NCI-H2107 treated with DMSO at 0.1 percent for 48 hours (cell line): Measurements from ENCODE around the gene PKNOX2.

Experiments
- DNase-seq: peaks from one replicate; lab custom pipeline; 2025; ENCODE audit not compliant: unreplicated experiment; lab: John Stamatoyannopoulos, UW

Gene PKNOX2

DNA sequence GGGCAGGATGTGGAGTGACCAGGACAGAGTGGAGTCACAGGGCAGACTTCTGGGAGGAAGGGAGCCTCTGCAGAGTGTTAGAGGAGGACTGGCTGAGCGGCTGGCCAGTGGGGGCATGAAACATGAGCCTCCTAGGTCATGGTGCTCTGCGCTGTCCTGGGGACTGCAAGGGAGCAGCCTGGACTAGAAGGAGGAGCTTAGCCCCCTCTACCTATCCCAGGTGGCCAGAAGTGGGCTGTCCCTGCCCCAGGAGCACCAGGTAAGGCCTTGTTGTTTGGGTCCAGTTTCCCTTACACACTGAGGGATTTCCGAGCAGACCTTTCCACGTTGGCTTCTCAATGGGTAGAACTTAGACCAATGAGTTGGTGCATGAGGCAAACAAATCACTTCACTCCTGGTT is 7.4 kb downstream of the PKNOX2 start:
- DNase-seq: no peak

- no peak for DNase-seq
These were observed 8.5 kb downstream of the PKNOX2 start for GRCh38 chr11:125173027-125173426.

DNA sequence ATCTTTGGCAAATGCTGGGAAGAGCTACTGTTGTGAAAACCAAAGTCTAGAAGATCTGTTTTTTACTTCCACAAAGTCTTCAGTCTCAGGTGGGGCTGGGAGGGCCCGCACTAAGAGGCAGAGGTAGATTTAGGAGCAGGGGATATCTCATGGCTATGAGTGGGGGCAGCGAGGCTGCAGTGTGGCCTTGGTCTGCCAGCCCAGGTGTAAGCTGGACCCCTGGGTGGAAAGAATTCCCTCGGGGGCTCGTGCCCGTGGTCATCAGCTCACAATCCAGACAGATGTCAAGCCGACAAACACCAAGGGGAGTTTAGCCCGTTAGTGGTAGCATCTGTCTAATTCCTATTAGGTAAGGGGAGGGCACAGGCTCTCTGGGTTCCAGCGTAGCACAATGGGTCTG is 9.0 kb downstream of the PKNOX2 start:
- no peak for DNase-seq

DNA sequence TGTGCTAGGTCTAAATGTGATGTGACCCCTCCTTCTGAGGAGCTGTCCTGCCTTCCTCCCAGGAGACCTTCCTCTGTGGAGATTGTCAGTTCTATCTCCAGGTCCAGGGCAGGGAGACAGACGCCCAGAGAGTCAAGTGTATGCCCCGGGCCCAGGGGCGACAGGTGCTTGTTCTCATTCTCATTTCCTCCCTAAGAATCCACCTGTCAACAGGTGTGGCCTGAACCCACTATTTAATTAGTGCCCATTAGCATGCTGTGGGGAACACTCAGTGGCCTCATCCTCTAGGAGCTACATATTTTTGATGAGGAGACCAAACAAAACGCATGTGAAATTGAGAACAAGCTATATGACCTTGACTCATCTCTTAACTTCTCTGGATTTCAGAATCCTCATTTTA is 9.5 kb downstream of the PKNOX2 start:
- no peak for DNase-seq

GRCh38 chr11:125174686-125175085 is 10.1 kb downstream of the PKNOX2 start:
- no peak for DNase-seq

- DNase-seq: no peak
These were observed 10.6 kb downstream of the PKNOX2 start for GRCh38 chr11:125175166-125175565.

DNA sequence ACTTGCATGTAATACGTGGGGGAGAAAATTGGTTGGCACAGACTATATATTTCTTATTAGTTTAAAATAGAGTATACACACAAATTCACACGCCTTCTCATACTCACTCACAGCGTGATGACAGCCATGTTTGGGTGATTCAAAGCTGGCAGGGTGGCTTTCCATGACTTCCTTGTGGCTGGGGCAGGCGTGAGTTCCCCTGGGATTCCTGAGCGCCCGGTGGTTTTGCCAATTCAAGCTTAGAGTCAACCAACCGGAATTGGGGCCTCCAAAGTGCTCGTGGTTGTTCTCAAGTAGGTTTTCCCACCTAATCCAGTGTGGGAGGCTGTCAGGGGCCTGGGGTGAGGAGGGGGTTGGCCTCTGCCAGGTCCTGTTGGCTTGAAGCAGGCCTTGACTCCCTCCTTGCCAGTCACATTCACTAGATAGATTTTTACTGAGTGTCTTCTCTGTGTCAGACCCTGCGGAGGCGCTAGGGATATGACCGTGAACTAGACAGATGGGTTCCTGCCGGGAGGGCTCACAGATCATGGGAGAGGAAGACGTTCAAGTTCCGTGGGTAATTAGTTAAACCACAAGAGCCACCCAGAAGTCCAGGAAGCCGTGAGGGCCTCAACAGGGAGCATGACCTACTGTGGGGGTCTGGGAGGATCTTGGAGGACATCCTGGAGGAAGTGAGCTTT is 11.5 kb downstream of the PKNOX2 start:
- DNase-seq: no peak

DNA sequence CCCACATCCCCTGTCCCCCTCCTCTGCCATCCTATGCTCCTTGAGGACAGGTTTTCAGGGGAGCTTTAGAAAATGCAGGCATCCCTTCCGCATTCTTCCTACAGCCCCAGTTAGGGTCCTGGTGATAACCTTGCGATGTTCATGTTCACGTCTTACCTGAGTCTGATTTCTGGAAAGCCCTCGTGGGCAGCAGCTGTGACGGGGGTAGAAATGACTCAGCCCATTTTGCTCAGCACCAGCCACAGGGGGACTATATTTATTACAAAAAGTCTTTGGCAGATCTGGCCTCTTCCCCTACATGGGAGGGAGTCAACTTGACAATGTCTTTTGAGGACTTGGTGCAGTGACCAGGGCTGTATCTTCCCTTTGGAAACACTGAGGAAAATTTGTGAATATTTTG is 12.3 kb downstream of the PKNOX2 start:
- no peak for DNase-seq

GRCh38 chr11:125177543-125177942 is 13.0 kb downstream of the PKNOX2 start:
- DNase-seq: no peak

- no peak for DNase-seq
These were observed 14.8 kb downstream of the PKNOX2 start for GRCh38 chr11:125179346-125179745.

- DNase-seq: no peak
These were observed 15.3 kb downstream of the PKNOX2 start for GRCh38 chr11:125179895-125180294.

DNA sequence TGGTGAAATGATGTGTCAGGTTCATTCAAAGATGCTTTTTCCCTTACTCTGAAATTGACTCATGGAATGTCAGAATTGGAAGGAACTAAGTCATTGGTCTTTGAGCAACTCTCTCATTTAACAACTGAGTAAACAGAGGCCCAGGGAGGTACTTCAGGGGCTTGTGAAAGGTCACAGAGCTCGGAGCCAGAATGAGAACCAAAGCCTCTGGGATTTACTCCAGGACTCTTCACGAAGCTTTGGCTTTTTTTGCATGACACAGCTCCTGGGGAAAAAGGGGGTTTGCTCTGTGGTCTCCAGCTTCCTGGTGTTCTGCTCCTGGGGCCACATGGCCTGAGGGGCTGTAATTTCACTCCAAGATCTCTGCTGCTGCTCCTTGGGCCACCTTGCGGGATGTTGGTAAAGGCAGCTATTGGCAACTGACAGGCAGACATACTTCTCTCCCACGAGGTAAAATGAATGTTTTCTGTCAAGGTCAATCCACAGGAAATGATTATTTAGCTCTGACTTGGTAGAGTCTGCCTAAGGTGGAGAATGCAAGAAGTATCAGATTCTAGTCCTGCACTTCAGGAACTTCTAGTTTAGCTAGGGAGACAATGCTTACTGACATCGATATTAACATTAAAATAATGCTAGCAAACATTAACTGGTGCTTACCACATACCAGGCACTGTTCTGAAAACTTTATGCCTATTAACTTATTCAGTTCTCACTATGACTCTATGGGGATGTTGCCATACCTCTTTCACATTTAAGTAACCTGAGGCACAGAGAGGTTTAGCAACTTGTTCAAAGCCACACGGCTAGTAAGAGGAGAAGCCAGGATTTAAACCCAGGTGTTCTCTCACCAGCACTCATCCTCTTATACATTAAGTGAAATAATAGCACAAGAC is 16.1 kb downstream of the PKNOX2 start:
- no peak for DNase-seq

GRCh38 chr11:125182573-125182972 is 18.0 kb downstream of the PKNOX2 start:
- no peak for DNase-seq

DNA sequence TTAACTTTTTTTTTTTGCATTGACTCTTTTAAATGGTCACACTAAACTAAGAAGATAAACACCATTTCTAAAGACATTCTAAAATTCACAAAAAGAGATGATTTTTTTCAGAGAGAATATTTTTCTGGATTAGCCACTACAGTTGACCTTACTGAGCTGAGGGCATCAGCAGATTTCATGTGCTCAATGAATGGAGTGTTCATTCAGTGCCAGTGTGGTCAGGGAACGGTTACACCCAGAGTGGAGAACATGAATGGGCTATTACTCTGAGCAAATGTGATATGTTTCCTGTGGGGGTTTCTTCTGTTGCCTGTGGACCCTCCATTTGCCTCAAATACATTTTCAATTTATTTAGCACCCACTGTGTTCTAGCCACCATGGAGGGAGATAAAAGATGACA is 19.1 kb downstream of the PKNOX2 start:
- DNase-seq: no peak

GRCh38 chr11:125188021-125188420 is 23.5 kb downstream of the PKNOX2 start:
- DNase-seq: no peak

GRCh38 chr11:125190566-125190965 is 26.0 kb downstream of the PKNOX2 start:
- no peak for DNase-seq

DNA sequence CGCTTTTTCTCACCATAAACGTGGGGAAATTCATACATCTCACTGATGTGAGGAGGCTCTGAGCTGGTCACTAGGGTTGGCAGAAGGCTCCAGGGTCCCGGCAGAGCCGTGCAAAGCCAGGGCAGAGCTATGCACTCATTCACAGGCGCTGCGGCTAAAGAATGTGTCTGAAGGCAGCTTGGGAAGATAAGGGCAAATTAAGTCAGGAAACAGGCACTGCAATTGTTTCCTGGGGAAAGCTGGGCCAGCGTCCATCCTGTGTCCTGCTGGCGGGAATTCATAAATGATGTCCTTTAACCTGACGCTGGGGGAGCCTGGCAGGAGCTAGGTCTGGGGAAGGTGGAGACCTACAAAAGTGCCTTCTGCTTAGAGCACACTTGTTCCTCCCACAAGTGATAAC is 27.6 kb downstream of the PKNOX2 start:
- no peak for DNase-seq

- no peak for DNase-seq
These were observed 28.3 kb downstream of the PKNOX2 start for GRCh38 chr11:125192717-125193415.

GRCh38 chr11:125193416-125193726 is 28.8 kb downstream of the PKNOX2 start:
- DNase-seq: no peak

GRCh38 chr11:125193841-125194240 is 29.3 kb downstream of the PKNOX2 start:
- no peak for DNase-seq

- DNase-seq: no peak
These were observed 35.4 kb downstream of the PKNOX2 start for GRCh38 chr11:125199915-125200314.

GRCh38 chr11:125200441-125200840 is 35.9 kb downstream of the PKNOX2 start:
- no peak for DNase-seq
